RWPE1 (cell line): ENCODE results near the gene NCOR2.
A peak's percentile ranks its signal among the peaks of the same experiment; 100 is the strongest.

ENCODE experiments used
- CTCF ChIA-PET: fragments of 350-600 bp; sonication (Branson Sonifier 250); formaldehyde crosslinking; extraction: SDS; loops from one replicate; lab custom pipeline; 2021; lab: Yijun Ruan, JAX
- POLR2A ChIA-PET: fragments of 400-600 bp; formaldehyde crosslinking; extraction: SDS; loops from one replicate; lab custom pipeline; 2020; ENCODE audit warnings: antibody characterized with exemption; ENCODE audit not compliant: low non-redundant PET; lab: Yijun Ruan, JAX
- DNase-seq: peaks from one replicate; pipeline ENCODE4 v3.0.0; 2012; ENCODE audit warnings: low spot score
- H3K27ac ChIP-seq: fragments of 450-650 bp; 2 replicates; pipeline ENCODE4 v1.5.1; 2017
- CTCF ChIP-seq: fragments of 450-650 bp; conservative IDR thresholded peaks from 2 replicates; pipeline ENCODE4 v1.5.1; 2017; ENCODE audit warnings: low read depth, mild to moderate bottlenecking

NCOR2 gene

GRCh38 chr12:124566161-124566996 is 1.0 kb downstream of the NCOR2 start:
- TF ChIP-seq CTCF: no peak

GRCh38 chr12:124565656-124566160 is 1.7 kb downstream of the NCOR2 start:
- TF ChIP-seq CTCF: no peak
- H3K27ac ChIP-seq: peak overlapping the region; percentile 94
- DNase-seq: no peak
- ChIA-PET CTCF (interaction anchor here (0.7 to 1.1 kb wide), 2 partner anchors 115 to 508 kb away, joined by 3 read pairs; no protein-coding TSS in a partner anchor), POLR2A (no interaction called here)

More at GRCh38 chr12:124566161-124566996, 1.0 kb downstream of the NCOR2 start:
- CTCF ChIA-PET: interaction anchor here (0.7 to 1.1 kb wide), 3 partner anchors 12 to 507 kb away, joined by 3 read pairs; no protein-coding TSS in a partner anchor
- H3K27ac ChIP-seq: peak overlapping the region; percentile 94
- DNase-seq: peak; percentile 93
- POLR2A ChIA-PET: no interaction called here

GRCh38 chr12:124564971-124565491 is 2.4 kb downstream of the NCOR2 start:
- peak overlapping the region; percentile 94 for H3K27ac ChIP-seq
- POLR2A ChIA-PET: interaction anchor here (0.5 kb wide), 1 partner anchor 184 kb away, joined by 3 read pairs; no protein-coding TSS in a partner anchor
- no peak for DNase-seq

GRCh38 chr12:124564232-124564958 is 3.0 kb downstream of the NCOR2 start:
- no peak for TF ChIP-seq CTCF
- ChIA-PET CTCF (no interaction called here), POLR2A (interaction anchor here (0.5 kb wide), 1 partner anchor 184 kb away, joined by 3 read pairs; no protein-coding TSS in a partner anchor)
- peak overlapping the region; percentile 94 for H3K27ac ChIP-seq
- no peak for DNase-seq

More at GRCh38 chr12:124564971-124565491, 2.4 kb downstream of the NCOR2 start:
- no peak for TF ChIP-seq CTCF
- CTCF ChIA-PET: no interaction called here

- ChIA-PET CTCF (interaction anchor here (1.0 kb wide), 1 partner anchor 155 kb away, joined by 4 read pairs; no protein-coding TSS in a partner anchor), POLR2A (no interaction called here)
- TF ChIP-seq CTCF: no peak
- DNase-seq: no peak
- H3K27ac ChIP-seq: peak overlapping the region; percentile 94
These were observed 3.6 kb downstream of the NCOR2 start for GRCh38 chr12:124563809-124564208.

- ChIA-PET POLR2A (no interaction called here), CTCF (interaction anchor here (1.0 kb wide), 1 partner anchor 156 kb away, joined by 4 read pairs; no protein-coding TSS in a partner anchor)
- peak overlapping the region; percentile 58 for H3K27ac ChIP-seq
- no peak for TF ChIP-seq CTCF
- DNase-seq: no peak
These were observed 4.0 kb downstream of the NCOR2 start for GRCh38 chr12:124563401-124563800.
